Astrocyte (in vitro differentiated cells and primary cell): Measurements from ENCODE around the gene CDK6. TPM values are rescaled to one million over a fixed set of nuclear protein-coding genes. Genes with fewer than 3 reads are reported as not detected.

Experiments used
- DNase-seq: peaks from one replicate; pipeline ENCODE4 v3.0.0-alpha.2; 2010; ENCODE audit warnings: low read depth
- FAIRE-seq: peaks from 2 replicates; lab custom pipeline; 2011; peaks lifted over from hg19 to GRCh38; lab: Jason Lieb, UNC
- H2AFZ ChIP-seq: 2 replicates; pipeline ENCODE4 v1.6.0; 2012; ENCODE audit warnings: low read depth, low read length, inconsistent platforms
- H3K27ac ChIP-seq: 2 replicates; pipeline ENCODE4 v1.5.1; 2011; ENCODE audit warnings: low read depth, low read length, inconsistent platforms
- H3K27me3 ChIP-seq: 2 replicates; pipeline ENCODE4 v1.6.0; 2011; ENCODE audit warnings: low read length, inconsistent platforms; ENCODE audit not compliant: insufficient read depth
- H3K36me3 ChIP-seq: 2 replicates; pipeline ENCODE4 v1.5.1; 2011; ENCODE audit warnings: low read length, inconsistent platforms; ENCODE audit not compliant: insufficient read depth
- H3K4me1 ChIP-seq: 2 replicates; pipeline ENCODE4 v1.5.1; 2011; ENCODE audit warnings: low read length, inconsistent platforms; ENCODE audit not compliant: insufficient read depth
- H3K4me2 ChIP-seq: 2 replicates; pipeline ENCODE4 v1.6.0; 2012; ENCODE audit warnings: low read length, inconsistent platforms
- H3K4me3 ChIP-seq: 2 replicates; pipeline ENCODE4 v1.5.1; 2011; ENCODE audit warnings: low read depth, mild to moderate bottlenecking, low read length, inconsistent platforms; ENCODE audit not compliant: insufficient read depth
- H3K79me2 ChIP-seq: 2 replicates; pipeline ENCODE4 v1.6.0; 2012; ENCODE audit warnings: mild to moderate bottlenecking, low read length, inconsistent platforms; ENCODE audit not compliant: insufficient read depth
- H3K9ac ChIP-seq: 2 replicates; pipeline ENCODE4 v1.6.0; 2012; ENCODE audit warnings: mild to moderate bottlenecking, low read length, inconsistent platforms
- H3K9me3 ChIP-seq: 2 replicates; pipeline ENCODE4 v1.5.1; 2012; ENCODE audit warnings: low read depth, mild to moderate bottlenecking, low read length, inconsistent platforms; ENCODE audit not compliant: insufficient read depth
- H4K20me1 ChIP-seq: 2 replicates; pipeline ENCODE4 v1.6.0; 2012; ENCODE audit warnings: low read length, inconsistent platforms; ENCODE audit not compliant: insufficient read depth
- H3K27ac Mint-ChIP-seq: one replicate; pipeline ENCODE4 v1.8.0; 2021; ENCODE audit warnings: mild to moderate bottlenecking, mixed read lengths; ENCODE audit not compliant: unreplicated experiment
- H3K27me3 Mint-ChIP-seq: one replicate; pipeline ENCODE4 v1.8.0; 2021; ENCODE audit warnings: low read depth, mixed read lengths; ENCODE audit not compliant: unreplicated experiment
- H3K36me3 Mint-ChIP-seq: one replicate; pipeline ENCODE4 v1.8.0; 2021; ENCODE audit warnings: low read depth, mixed read lengths; ENCODE audit not compliant: unreplicated experiment
- H3K4me1 Mint-ChIP-seq: one replicate; pipeline ENCODE4 v1.8.0; 2021; ENCODE audit warnings: low read depth, mixed read lengths; ENCODE audit not compliant: unreplicated experiment
- H3K4me3 Mint-ChIP-seq: one replicate; pipeline ENCODE4 v1.8.0; 2021; ENCODE audit warnings: mild to moderate bottlenecking, moderate library complexity, mixed read lengths; ENCODE audit not compliant: unreplicated experiment
- H3K9me3 Mint-ChIP-seq: one replicate; pipeline ENCODE4 v1.8.0; 2021; ENCODE audit warnings: mild to moderate bottlenecking, mixed read lengths; ENCODE audit not compliant: unreplicated experiment
- EZH2 ChIP-seq: IDR thresholded peaks from 2 replicates; pipeline ENCODE4 v1.6.1; 2012; ENCODE audit warnings: mild to moderate bottlenecking, low read length, inconsistent platforms; ENCODE audit not compliant: insufficient read depth
- total RNA-seq: library from RNA; stranded (reverse); gene quantifications from 2 replicates; pipeline ENCODE4 v1.2.1, GENCODE V29; 2021
- TF ChIP-seq, protein P1 (sequence below): IDR thresholded peaks from 2 replicates; pipeline ENCODE4 v1.5.1; 2011; ENCODE audit warnings: low read depth, mild to moderate bottlenecking, inconsistent platforms, low read length, moderate library complexity; ENCODE audit not compliant: insufficient read depth

Gene CDK6
- total RNA-seq, 1 donor from 2014 or later: 160 TPM

DNA sequence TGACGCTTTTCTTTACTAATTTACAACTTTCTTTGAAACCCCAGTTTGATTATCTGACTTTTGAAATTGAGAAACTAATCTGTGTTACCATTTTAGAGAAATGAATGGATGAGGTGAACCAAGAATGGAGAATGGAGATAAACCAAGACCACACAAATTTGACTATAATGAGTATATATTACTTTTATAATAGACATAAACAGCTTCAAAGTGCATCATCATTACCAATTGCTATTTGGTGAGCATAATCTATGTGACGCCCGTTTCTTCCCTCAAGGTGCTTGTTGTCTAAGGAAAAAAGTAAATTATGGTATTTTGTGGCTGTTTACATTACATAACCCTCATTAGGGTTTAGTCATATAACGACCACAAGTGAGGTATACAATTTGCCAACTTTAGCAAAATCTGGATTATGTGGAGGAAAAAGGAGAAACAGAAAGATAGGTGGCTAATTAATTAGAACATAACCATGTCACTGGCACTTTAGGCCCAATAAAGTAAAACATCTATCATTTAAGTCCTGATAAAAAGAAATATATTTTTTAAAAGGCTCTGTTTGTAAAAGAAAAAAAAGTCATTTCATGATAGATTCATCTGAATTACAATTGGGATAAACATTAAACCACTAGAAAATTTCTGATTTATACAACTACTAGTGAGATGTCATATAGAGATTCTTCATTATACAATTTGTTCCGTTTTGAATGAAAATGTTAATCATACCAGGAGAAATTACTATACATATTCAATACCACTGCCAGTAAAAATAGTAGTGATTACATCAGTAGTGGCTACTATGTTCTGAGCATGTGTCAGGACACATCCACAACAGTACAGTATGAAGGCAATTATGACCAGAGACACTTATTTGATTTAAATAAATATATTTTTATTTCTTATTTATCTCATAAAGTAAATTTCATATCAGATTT is 128.0 kb downstream of the CDK6 start:
- Histone ChIP-seq H3K4me3 (no peak overlapping the region), H3K9ac (no peak overlapping the region), H3K9me3 (no peaks in the 10 kb centered on the region), H4K20me1 (no peaks in the 10 kb centered on the region), H3K27me3 (no peaks in the 10 kb centered on the region), H3K36me3 (peaks cover 16% of the 10 kb centered on the region), H3K4me1 (peaks cover 2% of the 10 kb centered on the region), H3K4me2 (no peak overlapping the region), H3K79me2 (peaks cover 82% of the 10 kb centered on the region), H2AFZ (no peak overlapping the region), H3K27ac (no peak overlapping the region)
- no peak for DNase-seq
- Mint-ChIP-seq H3K4me3 (no peak overlapping the region), H3K36me3 (peaks cover 4% of the 10 kb centered on the region), H3K9me3 (peaks cover 3% of the 10 kb centered on the region), H3K4me1 (peaks cover 7% of the 10 kb centered on the region), H3K27me3 (no peaks in the 10 kb centered on the region), H3K27ac (no peak overlapping the region)
- TF ChIP-seq EZH2: no peak
- TF ChIP-seq, protein P1, sequence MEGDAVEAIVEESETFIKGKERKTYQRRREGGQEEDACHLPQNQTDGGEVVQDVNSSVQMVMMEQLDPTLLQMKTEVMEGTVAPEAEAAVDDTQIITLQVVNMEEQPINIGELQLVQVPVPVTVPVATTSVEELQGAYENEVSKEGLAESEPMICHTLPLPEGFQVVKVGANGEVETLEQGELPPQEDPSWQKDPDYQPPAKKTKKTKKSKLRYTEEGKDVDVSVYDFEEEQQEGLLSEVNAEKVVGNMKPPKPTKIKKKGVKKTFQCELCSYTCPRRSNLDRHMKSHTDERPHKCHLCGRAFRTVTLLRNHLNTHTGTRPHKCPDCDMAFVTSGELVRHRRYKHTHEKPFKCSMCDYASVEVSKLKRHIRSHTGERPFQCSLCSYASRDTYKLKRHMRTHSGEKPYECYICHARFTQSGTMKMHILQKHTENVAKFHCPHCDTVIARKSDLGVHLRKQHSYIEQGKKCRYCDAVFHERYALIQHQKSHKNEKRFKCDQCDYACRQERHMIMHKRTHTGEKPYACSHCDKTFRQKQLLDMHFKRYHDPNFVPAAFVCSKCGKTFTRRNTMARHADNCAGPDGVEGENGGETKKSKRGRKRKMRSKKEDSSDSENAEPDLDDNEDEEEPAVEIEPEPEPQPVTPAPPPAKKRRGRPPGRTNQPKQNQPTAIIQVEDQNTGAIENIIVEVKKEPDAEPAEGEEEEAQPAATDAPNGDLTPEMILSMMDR: no peak
- FAIRE-seq: no peak

DNA sequence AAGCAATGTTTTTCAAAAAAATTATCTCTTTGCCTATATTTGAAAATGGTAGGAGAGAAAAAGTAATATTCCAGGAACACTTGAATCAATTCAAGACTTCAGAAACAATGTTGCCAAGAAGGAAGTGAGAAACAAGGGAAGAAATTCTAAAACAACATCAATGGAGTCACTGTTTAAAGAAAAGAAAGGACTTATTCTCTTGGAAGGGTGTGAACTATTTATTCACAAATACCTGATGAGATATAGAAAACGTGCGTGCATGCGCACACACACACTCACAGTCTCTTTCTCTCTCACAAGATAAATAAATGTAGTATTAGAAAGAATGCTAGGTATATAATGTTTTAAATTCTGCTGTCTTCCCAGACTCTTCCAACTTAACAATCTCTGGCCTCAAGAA is 128.9 kb downstream of the CDK6 start:
- peaks cover 16% of the 10 kb centered on the region for H3K36me3 ChIP-seq
- H3K4me3 Mint-ChIP-seq: no peak overlapping the region
- H3K27ac Mint-ChIP-seq: no peak overlapping the region

More for the DNA sequence above, 128.9 kb downstream of the CDK6 start:
- peaks cover 83% of the 10 kb centered on the region for H3K79me2 ChIP-seq
- H3K27me3 ChIP-seq: no peaks in the 10 kb centered on the region
- H3K4me1 Mint-ChIP-seq: peaks cover 7% of the 10 kb centered on the region
- no peak overlapping the region for H3K4me3 ChIP-seq
- no peak overlapping the region for H3K9ac ChIP-seq
- H3K27me3 Mint-ChIP-seq: no peaks in the 10 kb centered on the region
- H3K9me3 Mint-ChIP-seq: peaks cover 3% of the 10 kb centered on the region
- no peak overlapping the region for H3K4me2 ChIP-seq
- H3K9me3 ChIP-seq: no peaks in the 10 kb centered on the region
- TF ChIP-seq, protein P1: no peak
- H3K4me1 ChIP-seq: peaks cover 2% of the 10 kb centered on the region
- FAIRE-seq (no peak), DNase-seq (no peak)
- peaks cover 5% of the 10 kb centered on the region for H3K36me3 Mint-ChIP-seq
- H4K20me1 ChIP-seq: no peaks in the 10 kb centered on the region
- H2AFZ ChIP-seq: no peak overlapping the region
- H3K27ac ChIP-seq: no peak overlapping the region
